ENCODE data around the gene KRT6B.

Gene KRT6B

DNA sequence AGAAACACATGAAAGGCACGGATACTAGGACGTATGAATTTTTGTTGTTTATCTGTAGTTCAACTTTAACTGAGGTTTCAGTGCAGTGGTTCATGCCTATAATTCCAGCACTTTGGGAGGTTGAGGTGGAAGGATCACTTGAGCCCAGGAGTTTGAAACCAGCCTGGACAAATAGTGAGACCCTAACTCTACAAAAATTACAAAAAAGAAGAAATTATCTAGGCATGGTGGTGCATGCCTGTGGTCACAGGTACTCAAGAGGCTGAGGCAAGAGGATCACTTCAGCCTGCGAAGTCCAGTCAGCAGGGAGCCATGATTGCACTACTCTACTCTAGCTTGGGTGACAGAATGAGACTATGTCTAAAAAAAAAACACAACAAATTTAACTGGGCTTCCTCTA lies 8.0 kb downstream of the KRT6B start:
- H3K4me3 ChIP-seq (ENCODE audit: low read depth, low read length) = no peak overlapping the region
- no peaks in the 10 kb centered on the region for H3K9me3 ChIP-seq (ENCODE audit: control insufficient read depth, insufficient read depth, low read depth, low read length)
- TF ChIP-seq ZNF391 (tag by site-specific recombination; IDR thresholded peaks at IDR 0.05; ENCODE audit: borderline replicate concordance, low read depth) = no peak
- no peak for TF ChIP-seq TCF7L2 (IDR thresholded peaks at IDR 0.05; ENCODE audit: borderline replicate concordance, low read depth, low read length)
- TF ChIP-seq ZNF629 (tag by site-specific recombination; IDR thresholded peaks at IDR 0.05) = no peak
- TF ChIP-seq ZNF354C (tag by site-specific recombination; IDR thresholded peaks at IDR 0.05; ENCODE audit: borderline replicate concordance, low read depth) = no peak
- no peak for TF ChIP-seq ZBTB7A (tag by site-specific recombination; IDR thresholded peaks at IDR 0.05; ENCODE audit: low read depth)
- TF ChIP-seq ZNF366 (tag by site-specific recombination; conservative IDR thresholded peaks at IDR 0.05) = no peak
- TF ChIP-seq, protein P1, sequence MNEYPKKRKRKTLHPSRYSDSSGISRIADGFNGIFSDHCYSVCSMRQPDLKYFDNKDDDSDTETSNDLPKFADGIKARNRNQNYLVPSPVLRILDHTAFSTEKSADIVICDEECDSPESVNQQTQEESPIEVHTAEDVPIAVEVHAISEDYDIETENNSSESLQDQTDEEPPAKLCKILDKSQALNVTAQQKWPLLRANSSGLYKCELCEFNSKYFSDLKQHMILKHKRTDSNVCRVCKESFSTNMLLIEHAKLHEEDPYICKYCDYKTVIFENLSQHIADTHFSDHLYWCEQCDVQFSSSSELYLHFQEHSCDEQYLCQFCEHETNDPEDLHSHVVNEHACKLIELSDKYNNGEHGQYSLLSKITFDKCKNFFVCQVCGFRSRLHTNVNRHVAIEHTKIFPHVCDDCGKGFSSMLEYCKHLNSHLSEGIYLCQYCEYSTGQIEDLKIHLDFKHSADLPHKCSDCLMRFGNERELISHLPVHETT (tag by site-specific recombination; IDR thresholded peaks at IDR 0.05) = no peak
- TF ChIP-seq ZNF560 (tag by site-specific recombination; IDR thresholded peaks at IDR 0.05; ENCODE audit: borderline replicate concordance) = no peak
- TF ChIP-seq BCL11B (tag by site-specific recombination; IDR thresholded peaks at IDR 0.05; ENCODE audit: low read depth) = no peak
- TF ChIP-seq ZNF16 (tag by site-specific recombination; IDR thresholded peaks at IDR 0.05; ENCODE audit: low read depth) = no peak
- TF ChIP-seq, protein P2, sequence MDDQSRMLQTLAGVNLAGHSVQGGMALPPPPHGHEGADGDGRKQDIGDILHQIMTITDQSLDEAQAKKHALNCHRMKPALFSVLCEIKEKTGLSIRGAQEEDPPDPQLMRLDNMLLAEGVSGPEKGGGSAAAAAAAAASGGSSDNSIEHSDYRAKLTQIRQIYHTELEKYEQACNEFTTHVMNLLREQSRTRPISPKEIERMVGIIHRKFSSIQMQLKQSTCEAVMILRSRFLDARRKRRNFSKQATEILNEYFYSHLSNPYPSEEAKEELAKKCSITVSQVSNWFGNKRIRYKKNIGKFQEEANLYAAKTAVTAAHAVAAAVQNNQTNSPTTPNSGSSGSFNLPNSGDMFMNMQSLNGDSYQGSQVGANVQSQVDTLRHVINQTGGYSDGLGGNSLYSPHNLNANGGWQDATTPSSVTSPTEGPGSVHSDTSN (CRISPR knock-in tag; IDR thresholded peaks at IDR 0.05) = no peak
- H3K4me1 ChIP-seq (ENCODE audit: control insufficient read depth, insufficient read depth, low read length) = no peaks in the 10 kb centered on the region
- no peaks in the 10 kb centered on the region for H3K36me3 ChIP-seq (ENCODE audit: control insufficient read depth in 2 of 2, insufficient read depth in 1 of 2, low read length in 2 of 2)
- POLR2A ChIA-PET = no interaction called here
- CTCF ChIA-PET = interaction anchor here (0.6 to 1.0 kb wide), 2 partner anchors 436 to 441 kb away, joined by 3 to 4 read pairs; no protein-coding TSS in a partner anchor
- no peak overlapping the region for H3K27ac ChIP-seq (ENCODE audit: extremely low read depth, low read depth, low read length)

DNA sequence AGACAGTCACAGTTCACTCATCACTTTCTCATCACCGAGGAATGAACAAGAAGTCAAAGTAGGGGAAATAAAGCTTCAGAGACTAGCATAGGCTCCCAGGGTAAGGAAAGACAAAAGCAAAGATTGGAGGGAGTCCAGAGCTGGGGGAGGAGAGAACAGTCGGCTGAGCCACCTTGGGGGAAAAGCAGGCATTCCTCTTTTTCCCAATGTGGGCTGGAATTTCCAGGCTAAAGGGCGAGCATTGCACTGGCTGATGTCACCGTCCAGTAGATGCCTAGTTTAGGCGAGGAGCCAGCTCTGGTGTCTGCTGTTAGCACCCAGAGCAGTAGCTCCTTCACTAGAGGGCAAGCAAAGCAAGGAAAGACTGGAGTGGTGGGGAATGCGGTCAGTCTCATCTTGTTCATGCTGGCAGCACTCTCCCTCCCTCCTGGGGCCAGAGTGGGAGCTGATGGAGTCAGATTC lies 9.3 kb downstream of the KRT6B start:
- no peaks in the 10 kb centered on the region for H3K36me3 ChIP-seq (ENCODE audit: control insufficient read depth in 2 of 2, insufficient read depth in 1 of 2, low read length in 2 of 2)
- no peak overlapping the region for H3K4me3 ChIP-seq (ENCODE audit: low read depth, low read length)
- ChIA-PET CTCF (interaction anchor here (0.6 to 1.2 kb wide), 7 partner anchors 14 to 163 kb away, joined by 3 to 6 read pairs (median 3); no protein-coding TSS in a partner anchor), POLR2A (no interaction called here)
- H3K27ac ChIP-seq (ENCODE audit: extremely low read depth, low read depth, low read length) = no peak overlapping the region
- H3K4me1 ChIP-seq (ENCODE audit: control insufficient read depth, insufficient read depth, low read length) = no peaks in the 10 kb centered on the region
- no peaks in the 10 kb centered on the region for H3K9me3 ChIP-seq (ENCODE audit: control insufficient read depth, insufficient read depth, low read depth, low read length)
- TF ChIP-seq ZFP37 (tag by site-specific recombination; IDR thresholded peaks at IDR 0.05) = peak; percentile 21; the same call in 1 of the 2 replicates
- TF ChIP-seq ZFHX2 (tag by site-specific recombination; conservative IDR thresholded peaks at IDR 0.05) = peak; percentile 61; the same call in 1 of the 2 replicates
- TF ChIP-seq ZNF776 (tag by site-specific recombination; IDR thresholded peaks at IDR 0.05; ENCODE audit: borderline replicate concordance) = no peak
- no peak for TF ChIP-seq ZFP41 (tag by site-specific recombination; IDR thresholded peaks at IDR 0.05; ENCODE audit: borderline replicate concordance)
- no peak for TF ChIP-seq ZNF404 (tag by site-specific recombination; IDR thresholded peaks at IDR 0.05)
- TF ChIP-seq, protein P3, sequence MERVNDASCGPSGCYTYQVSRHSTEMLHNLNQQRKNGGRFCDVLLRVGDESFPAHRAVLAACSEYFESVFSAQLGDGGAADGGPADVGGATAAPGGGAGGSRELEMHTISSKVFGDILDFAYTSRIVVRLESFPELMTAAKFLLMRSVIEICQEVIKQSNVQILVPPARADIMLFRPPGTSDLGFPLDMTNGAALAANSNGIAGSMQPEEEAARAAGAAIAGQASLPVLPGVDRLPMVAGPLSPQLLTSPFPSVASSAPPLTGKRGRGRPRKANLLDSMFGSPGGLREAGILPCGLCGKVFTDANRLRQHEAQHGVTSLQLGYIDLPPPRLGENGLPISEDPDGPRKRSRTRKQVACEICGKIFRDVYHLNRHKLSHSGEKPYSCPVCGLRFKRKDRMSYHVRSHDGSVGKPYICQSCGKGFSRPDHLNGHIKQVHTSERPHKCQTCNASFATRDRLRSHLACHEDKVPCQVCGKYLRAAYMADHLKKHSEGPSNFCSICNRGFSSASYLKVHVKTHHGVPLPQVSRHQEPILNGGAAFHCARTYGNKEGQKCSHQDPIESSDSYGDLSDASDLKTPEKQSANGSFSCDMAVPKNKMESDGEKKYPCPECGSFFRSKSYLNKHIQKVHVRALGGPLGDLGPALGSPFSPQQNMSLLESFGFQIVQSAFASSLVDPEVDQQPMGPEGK (tag by site-specific recombination; IDR thresholded peaks at IDR 0.05) = 0 out of 2 replicates have a peak, but pooled peaks have one; percentile 25
- 0 out of 2 replicates have a peak, but pooled peaks have one; percentile 12 for TF ChIP-seq ZNF335 (tag by site-specific recombination; conservative IDR thresholded peaks at IDR 0.05)
- TF ChIP-seq ZNF366 (tag by site-specific recombination; conservative IDR thresholded peaks at IDR 0.05) = peak; percentile 41; the same call in 1 of the 2 replicates
- peak; percentile 32; the same call in 1 of the 2 replicates for TF ChIP-seq GLIS1 (tag by site-specific recombination; IDR thresholded peaks at IDR 0.05)
- TF ChIP-seq, protein P4, sequence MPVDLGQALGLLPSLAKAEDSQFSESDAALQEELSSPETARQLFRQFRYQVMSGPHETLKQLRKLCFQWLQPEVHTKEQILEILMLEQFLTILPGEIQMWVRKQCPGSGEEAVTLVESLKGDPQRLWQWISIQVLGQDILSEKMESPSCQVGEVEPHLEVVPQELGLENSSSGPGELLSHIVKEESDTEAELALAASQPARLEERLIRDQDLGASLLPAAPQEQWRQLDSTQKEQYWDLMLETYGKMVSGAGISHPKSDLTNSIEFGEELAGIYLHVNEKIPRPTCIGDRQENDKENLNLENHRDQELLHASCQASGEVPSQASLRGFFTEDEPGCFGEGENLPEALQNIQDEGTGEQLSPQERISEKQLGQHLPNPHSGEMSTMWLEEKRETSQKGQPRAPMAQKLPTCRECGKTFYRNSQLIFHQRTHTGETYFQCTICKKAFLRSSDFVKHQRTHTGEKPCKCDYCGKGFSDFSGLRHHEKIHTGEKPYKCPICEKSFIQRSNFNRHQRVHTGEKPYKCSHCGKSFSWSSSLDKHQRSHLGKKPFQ (tag by site-specific recombination; IDR thresholded peaks at IDR 0.05) = no peak
- no peak for TF ChIP-seq ZXDB (tag by site-specific recombination; IDR thresholded peaks at IDR 0.05)
- 0 out of 2 replicates have a peak, but pooled peaks have one; percentile 9 for TF ChIP-seq GLIS2 (tag by site-specific recombination; IDR thresholded peaks at IDR 0.05)
- TF ChIP-seq ZBTB7A (tag by site-specific recombination; IDR thresholded peaks at IDR 0.05; ENCODE audit: low read depth) = no peak
- TF ChIP-seq, protein P5, sequence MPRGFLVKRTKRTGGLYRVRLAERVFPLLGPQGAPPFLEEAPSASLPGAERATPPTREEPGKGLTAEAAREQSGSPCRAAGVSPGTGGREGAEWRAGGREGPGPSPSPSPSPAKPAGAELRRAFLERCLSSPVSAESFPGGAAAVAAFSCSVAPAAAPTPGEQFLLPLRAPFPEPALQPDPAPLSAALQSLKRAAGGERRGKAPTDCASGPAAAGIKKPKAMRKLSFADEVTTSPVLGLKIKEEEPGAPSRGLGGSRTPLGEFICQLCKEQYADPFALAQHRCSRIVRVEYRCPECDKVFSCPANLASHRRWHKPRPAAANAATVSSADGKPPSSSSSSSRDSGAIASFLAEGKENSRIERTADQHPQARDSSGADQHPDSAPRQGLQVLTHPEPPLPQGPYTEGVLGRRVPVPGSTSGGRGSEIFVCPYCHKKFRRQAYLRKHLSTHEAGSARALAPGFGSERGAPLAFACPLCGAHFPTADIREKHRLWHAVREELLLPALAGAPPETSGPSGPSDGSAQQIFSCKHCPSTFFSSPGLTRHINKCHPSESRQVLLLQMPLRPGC (tag by site-specific recombination; IDR thresholded peaks at IDR 0.05) = 0 out of 2 replicates have a peak, but pooled peaks have one; percentile 21
- TF ChIP-seq EGR2 (tag by site-specific recombination; IDR thresholded peaks at IDR 0.05; ENCODE audit: low read depth) = 0 out of 2 replicates have a peak, but pooled peaks have one; percentile 30
- TF ChIP-seq OSR2 (tag by site-specific recombination; IDR thresholded peaks at IDR 0.05) = peak; percentile 59
- TF ChIP-seq ZNF112 (tag by site-specific recombination; IDR thresholded peaks at IDR 0.05) = no peak
- TF ChIP-seq ZBTB17 (tag by site-specific recombination; IDR thresholded peaks at IDR 0.05) = peak; percentile 93

Data from HEK293 (cell line).